Measurements from ENCODE around the gene ZNF236. TPM values are rescaled to one million over a fixed set of nuclear protein-coding genes. Genes with fewer than 3 reads are reported as not detected.

Gene ZNF236
- total and polyA plus RNA-seq, 2 experiments from 2014 or later = 5.8 to 13.1 TPM

DNA sequence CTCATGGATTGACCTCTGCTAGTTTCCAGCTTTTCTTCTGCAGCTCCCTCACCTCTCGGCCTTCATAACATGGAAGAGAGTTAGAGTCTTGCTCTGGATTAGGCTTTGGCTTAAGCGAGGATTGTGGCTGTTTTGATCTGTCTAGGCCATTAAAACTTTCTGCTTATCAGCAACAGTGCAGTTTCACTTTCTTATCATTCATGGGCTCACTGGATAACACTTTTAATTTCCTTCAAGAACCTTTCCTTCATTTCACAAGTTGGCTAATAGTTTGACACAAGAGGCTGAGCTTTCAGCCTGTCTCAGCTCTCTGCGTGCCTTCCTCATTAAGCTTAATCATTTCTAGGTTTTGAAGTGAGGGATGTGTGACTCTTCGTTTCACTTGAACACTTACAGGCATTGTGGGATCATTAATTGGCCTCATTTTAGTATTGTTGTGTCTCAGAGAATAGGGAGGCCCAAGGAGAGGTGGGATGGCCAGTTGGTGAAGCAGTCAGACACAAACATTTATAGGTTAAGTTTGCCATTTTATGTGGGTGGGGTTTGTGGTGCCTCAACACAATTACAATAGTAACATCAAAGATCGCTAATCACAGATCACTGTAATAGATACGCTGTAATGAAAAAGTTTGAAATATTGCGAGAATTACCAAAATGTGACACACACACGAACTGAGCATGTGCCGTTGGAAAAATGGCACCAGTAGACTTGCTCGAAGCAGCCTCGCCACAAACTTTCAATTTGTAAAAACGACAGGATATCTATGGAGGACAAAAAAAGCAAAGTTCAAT, 129.3 kb downstream of the ZNF236 start:
- H3K9me3 ChIP-seq (ENCODE audit: low read depth) = no peaks in the 10 kb centered on the region
- no peaks in the 10 kb centered on the region for H3K4me1 ChIP-seq (ENCODE audit: low read depth)
- no peak for TF ChIP-seq CTCF (IDR thresholded peaks at IDR 0.05; ENCODE audit: low read depth, low read length)
- H3K27me3 ChIP-seq = no peaks in the 10 kb centered on the region
- no peak for DNase-seq (ENCODE audit: low read depth in 1 of 2, low spot score in 1 of 2)
- H3K36me3 ChIP-seq = peaks cover 10% of the 10 kb centered on the region
- H3K4me3 ChIP-seq = no peak overlapping the region
- no peak overlapping the region for H3K27ac ChIP-seq

GRCh38 chr18:76952747-76953146, 130.4 kb downstream of the ZNF236 start:
- H3K4me3 ChIP-seq = no peak overlapping the region
- no peaks in the 10 kb centered on the region for H3K9me3 ChIP-seq (ENCODE audit: low read depth)
- peaks cover 6% of the 10 kb centered on the region for H3K36me3 ChIP-seq
- no peak for DNase-seq (ENCODE audit: low read depth in 1 of 2, low spot score in 1 of 2)
- no peaks in the 10 kb centered on the region for H3K27me3 ChIP-seq
- no peaks in the 10 kb centered on the region for H3K4me1 ChIP-seq (ENCODE audit: low read depth)
- TF ChIP-seq CTCF (IDR thresholded peaks at IDR 0.05; ENCODE audit: low read depth, low read length) = no peak
- H3K27ac ChIP-seq = no peak overlapping the region

DNA sequence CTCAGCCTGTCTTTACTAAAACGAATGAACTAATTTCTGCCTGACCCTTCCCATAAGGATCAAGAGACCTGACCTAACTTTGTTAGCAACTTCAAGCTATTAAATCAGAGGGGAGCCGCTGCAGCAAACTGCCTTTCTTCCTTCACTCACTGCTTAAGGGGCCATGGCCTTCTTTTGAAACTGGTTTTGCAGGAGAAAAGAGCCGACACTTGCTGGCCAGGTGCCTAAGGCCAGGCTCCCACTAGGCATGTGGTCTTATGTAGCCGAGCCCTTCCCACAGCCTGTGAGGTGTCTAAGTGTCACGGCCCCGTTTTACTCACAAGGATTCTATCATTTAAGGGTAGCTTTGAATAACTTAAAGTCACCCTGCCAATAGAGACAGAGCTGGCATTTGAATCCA, 130.8 kb downstream of the ZNF236 start:
- H3K27ac ChIP-seq = no peak overlapping the region
- no peak for DNase-seq (ENCODE audit: low read depth in 1 of 2, low spot score in 1 of 2)
- TF ChIP-seq CTCF (IDR thresholded peaks at IDR 0.05; ENCODE audit: low read depth, low read length) = no peak

GRCh38 chr18:76953583-76954233, 131.4 kb downstream of the ZNF236 start:
- Histone ChIP-seq H3K36me3 (peaks cover 6% of the 10 kb centered on the region), H3K4me1 (ENCODE audit: low read depth) (no peaks in the 10 kb centered on the region), H3K27ac (no peak overlapping the region), H3K9me3 (ENCODE audit: low read depth) (no peaks in the 10 kb centered on the region), H3K27me3 (no peaks in the 10 kb centered on the region), H3K4me3 (no peak overlapping the region)
- peak in 1 of 2 donors; percentile 63 for DNase-seq (ENCODE audit: low read depth in 1 of 2, low spot score in 1 of 2)
- TF ChIP-seq CTCF (IDR thresholded peaks at IDR 0.05; ENCODE audit: low read depth, low read length) = no peak

More for the DNA sequence above, 130.8 kb downstream of the ZNF236 start:
- H3K4me3 ChIP-seq = no peak overlapping the region
- peaks cover 6% of the 10 kb centered on the region for H3K36me3 ChIP-seq
- H3K9me3 ChIP-seq (ENCODE audit: low read depth) = no peaks in the 10 kb centered on the region
- no peaks in the 10 kb centered on the region for H3K4me1 ChIP-seq (ENCODE audit: low read depth)
- H3K27me3 ChIP-seq = no peaks in the 10 kb centered on the region

DNA sequence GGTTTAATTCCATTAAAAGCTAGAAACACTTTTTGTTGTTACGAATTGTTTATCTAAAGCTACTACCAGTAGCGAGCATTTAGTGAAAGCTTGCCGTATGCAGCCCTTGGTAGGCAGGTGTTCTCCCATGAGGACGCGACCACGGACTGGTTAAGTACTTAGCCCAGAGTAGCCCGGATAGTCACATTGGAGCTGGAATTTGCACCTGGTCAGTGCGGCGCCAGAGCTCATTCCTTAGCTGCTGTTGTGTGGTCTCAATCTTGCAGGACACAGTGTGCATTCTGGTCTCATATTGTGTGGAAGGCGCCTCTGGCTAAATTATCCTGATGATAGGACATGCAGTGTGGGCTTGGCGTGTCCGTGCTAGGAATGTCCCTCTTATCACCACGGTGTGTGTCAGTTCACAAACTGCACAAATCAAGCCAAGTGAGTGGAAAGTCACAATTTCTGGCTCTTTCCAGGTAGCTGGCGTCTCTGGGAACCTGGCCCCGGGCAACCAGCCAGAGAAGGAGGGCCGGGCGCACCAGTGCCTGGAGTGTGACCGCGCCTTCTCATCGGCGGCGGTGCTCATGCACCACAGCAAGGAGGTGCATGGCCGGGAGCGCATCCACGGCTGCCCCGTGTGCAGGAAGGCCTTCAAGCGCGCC, 133.3 kb downstream of the ZNF236 start:
- Histone ChIP-seq H3K9me3 (ENCODE audit: low read depth) (no peaks in the 10 kb centered on the region), H3K4me1 (ENCODE audit: low read depth) (no peaks in the 10 kb centered on the region), H3K4me3 (no peak overlapping the region), H3K27me3 (no peaks in the 10 kb centered on the region), H3K36me3 (peaks cover under 1% of the 10 kb centered on the region), H3K27ac (no peak overlapping the region)
- no peak for TF ChIP-seq CTCF (IDR thresholded peaks at IDR 0.05; ENCODE audit: low read depth, low read length)
- DNase-seq (ENCODE audit: low read depth in 1 of 2, low spot score in 1 of 2) = no peak

All from cardiac muscle cell (in vitro differentiated cells and primary cell).